ENCODE results near the gene NXPH1. TPM values are rescaled to one million over a fixed set of nuclear protein-coding genes. Genes with fewer than 3 reads are reported as not detected.
A peak's percentile ranks its signal among the peaks of the same experiment; 100 is the strongest.

NXPH1 gene
- total RNA-seq, 1 donor from 2014 or later: not detected

GRCh38 chr7:8465338-8465737, 31.9 kb downstream of the NXPH1 start:
- H3K9me3 ChIP-seq: no peaks in the 10 kb centered on the region
- DNase-seq: no peak
- no peaks in the 10 kb centered on the region for H3K4me1 ChIP-seq
- H3K27ac ChIP-seq: no peak overlapping the region
- intact Hi-C loops (cut with DNase I): no loop called here
- no peaks in the 10 kb centered on the region for H3K27me3 ChIP-seq
- no peaks in the 10 kb centered on the region for H3K36me3 ChIP-seq
- TF ChIP-seq CTCF (IDR thresholded peaks at IDR 0.05): no peak
- ATAC-seq: no peak
- no peak overlapping the region for H3K4me3 ChIP-seq

- Histone ChIP-seq H3K27me3 (no peaks in the 10 kb centered on the region), H3K36me3 (no peaks in the 10 kb centered on the region), H3K4me1 (no peaks in the 10 kb centered on the region), H3K9me3 (no peaks in the 10 kb centered on the region), H3K27ac (no peak overlapping the region), H3K4me3 (no peak overlapping the region)
- ATAC-seq: no peak
- intact Hi-C loops (cut with DNase I): no loop called here
- no peak for DNase-seq
- TF ChIP-seq CTCF (IDR thresholded peaks at IDR 0.05): no peak
Measured at GRCh38 chr7:8480527-8480926, 47.1 kb downstream of the NXPH1 start.

DNA sequence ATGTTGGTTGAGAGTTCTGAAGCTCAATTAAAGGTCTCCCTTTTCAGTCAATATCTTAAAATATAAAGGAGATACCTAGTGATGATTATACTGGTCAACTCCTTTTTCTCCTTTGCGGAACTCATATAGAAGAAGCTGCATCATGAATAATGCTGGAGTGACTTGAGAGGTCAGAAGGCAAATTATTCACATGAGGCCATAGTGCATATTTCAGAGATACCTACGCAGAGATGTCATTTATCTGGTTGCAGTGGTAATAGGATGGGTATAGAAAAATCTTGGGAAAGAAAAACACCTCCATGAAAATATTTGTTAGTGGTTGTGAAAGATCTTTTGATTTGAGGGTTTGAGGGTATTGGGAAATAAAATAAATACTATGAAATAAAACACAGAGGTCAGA, 47.7 kb downstream of the NXPH1 start:
- no peaks in the 10 kb centered on the region for H3K36me3 ChIP-seq
- H3K27ac ChIP-seq: no peak overlapping the region
- H3K4me1 ChIP-seq: no peaks in the 10 kb centered on the region
- no peaks in the 10 kb centered on the region for H3K9me3 ChIP-seq
- no peak for ATAC-seq
- no peak for TF ChIP-seq CTCF (IDR thresholded peaks at IDR 0.05)
- H3K4me3 ChIP-seq: no peak overlapping the region
- no peaks in the 10 kb centered on the region for H3K27me3 ChIP-seq
- no peak for DNase-seq
- intact Hi-C loops (cut with DNase I): no loop called here

DNA sequence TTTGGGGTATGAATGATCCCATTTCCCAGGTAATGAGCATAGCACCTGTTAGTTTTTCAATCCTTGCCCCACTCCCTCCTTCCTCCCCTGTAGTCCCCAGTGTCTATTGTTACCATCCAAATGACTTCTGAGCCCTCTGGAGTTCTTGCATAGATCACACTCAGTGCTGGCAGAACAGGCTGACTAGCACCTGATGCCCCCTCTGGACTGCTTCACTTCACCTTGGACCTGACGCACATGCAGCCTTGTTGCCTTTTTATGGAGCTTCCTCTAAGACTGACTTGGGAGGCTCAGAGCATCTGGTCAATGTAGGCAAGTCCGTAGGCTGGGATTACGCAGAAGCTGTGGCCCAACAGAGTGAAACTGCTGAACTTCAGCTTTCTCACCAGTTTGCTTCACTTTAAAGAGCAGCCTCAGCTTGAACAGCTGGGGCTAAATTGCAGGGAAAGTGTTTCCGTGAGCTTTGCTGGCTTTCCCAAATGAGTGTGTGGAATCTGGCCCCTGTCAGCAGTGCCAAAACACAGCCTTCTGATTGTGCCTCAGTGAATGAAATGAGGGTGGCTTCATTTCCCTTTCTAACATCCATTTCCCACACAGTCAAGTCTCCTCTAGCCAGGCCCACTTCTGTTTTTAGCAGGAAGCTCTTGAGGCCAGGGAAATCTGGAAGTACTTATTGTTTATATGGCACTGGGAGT, 48.5 kb downstream of the NXPH1 start:
- Histone ChIP-seq H3K27ac (no peak overlapping the region), H3K27me3 (no peaks in the 10 kb centered on the region), H3K4me3 (no peak overlapping the region), H3K4me1 (no peaks in the 10 kb centered on the region), H3K36me3 (no peaks in the 10 kb centered on the region), H3K9me3 (no peaks in the 10 kb centered on the region)
- intact Hi-C loops (cut with DNase I): no loop called here
- DNase-seq: no peak
- TF ChIP-seq CTCF (IDR thresholded peaks at IDR 0.05): no peak
- ATAC-seq: peak; percentile 57

- no peak for DNase-seq
- Histone ChIP-seq H3K36me3 (no peaks in the 10 kb centered on the region), H3K4me3 (no peak overlapping the region), H3K4me1 (no peaks in the 10 kb centered on the region), H3K27ac (no peak overlapping the region), H3K9me3 (no peaks in the 10 kb centered on the region), H3K27me3 (no peaks in the 10 kb centered on the region)
- ATAC-seq: no peak
- intact Hi-C loops (cut with DNase I): no loop called here
- no peak for TF ChIP-seq CTCF (IDR thresholded peaks at IDR 0.05)
Measured at GRCh38 chr7:8490391-8491045, 57.1 kb downstream of the NXPH1 start.
